Pancreas (tissue), 10 donors: ENCODE results near the gene BFAR. TPM values are rescaled to one million over a fixed set of nuclear protein-coding genes. Genes with fewer than 3 reads are reported as not detected.

Source experiments
- ATAC-seq, 4 donors: fragments of 200-7000 bp; cut with Tn5 transposase; one replicate each; pipeline versions ENCODE4 v1.8.0 to v1.9.1; 2020; ENCODE audit warnings: mild to moderate bottlenecking in 4 of 4, moderate library complexity in 4 of 4
- DNase-seq, 6 donors: peaks; one replicate each; pipeline ENCODE4 v3.0.0-alpha.2; 2020
- FAIRE-seq: peaks from 2 replicates; lab custom pipeline; 2012; peaks lifted over from hg19 to GRCh38; lab: Jason Lieb, UNC
- H3K27ac ChIP-seq, 4 donors: fragments of 200-600 bp; sonication (generic); 1 replicate in 3 of 4; 2 replicates in 1 of 4; pipeline versions ENCODE4 v1.5.0 to v1.8.0; 2020
- H3K27me3 ChIP-seq, 4 donors: fragments of 200-600 bp; one replicate each; pipeline ENCODE4 v1.8.0; 2021
- H3K36me3 ChIP-seq, 3 donors: fragments of 200-600 bp; sonication (generic) in 1 of 3; one replicate each; pipeline versions ENCODE4 v1.5.0 to v1.8.0; 2020 to 2021
- H3K4me1 ChIP-seq, 3 donors: fragments of 200-600 bp; one replicate each; pipeline ENCODE4 v1.8.0; 2021
- H3K4me3 ChIP-seq, 4 donors: fragments of 200-600 bp; sonication (generic) in 2 of 4; one replicate each; pipeline versions ENCODE4 v1.5.0 to v1.8.0; 2020 to 2021
- H3K9me3 ChIP-seq, 4 donors: fragments of 200-600 bp; one replicate each; pipeline ENCODE4 v1.8.0; 2021
- CTCF ChIP-seq, 4 donors: fragments of 200-600 bp; sonication (generic) in 3 of 4; IDR thresholded peaks; one replicate each; pipeline versions ENCODE4 v1.5.0 to v1.8.0; 2021; ENCODE audit warnings: antibody characterized with exemption in 4 of 4
- WGBS, 2 donors: extraction: QIAGEN DNeasy Blood & Tissue Kit; methylation state at CpG; one replicate each; pipeline ENCODE4 v1.1.7; 2013; 5-methylcytosine and 5-hydroxymethylcytosine counted together
- intact Hi-C, 3 donors: fragments of 100-400 bp; cut with DNase I; formaldehyde crosslinking; loops; one replicate each; pipeline versions ENCODE4 v1.11.1 to v1.14.2; 2022
- polyA plus RNA-seq, 2 donors: library from polyadenylated mRNA; stranded (reverse); fragments of 200-250 nt; gene quantifications; one replicate each; pipeline ENCODE4 v1.2.3, GENCODE V29; 2013
- total RNA-seq, 6 donors: library from RNA; stranded (reverse); fragmentation: NEBNext Ultra II Directional in 4 of 6; extraction: Animal tissue kit (Norgen Biotek cat#: 25700) in 4 of 6; gene quantifications; one replicate each; pipeline versions ENCODE4 v1.2.1 to v1.2.4, GENCODE V29; 2021 to 2023
- donor health status: healthy with polysubstance abuse.
- donor health status: DM: no; HTN: no; CAD: no; lungs with moderate emphysema.
- donor health status: DM: no; HTN: no; CAD: no.
- donor health status: control.
- donor health status: control.
- donor health status: Bipolar disorder and iron deficiency.
- donor health status: DM: yes; HTN: yes; CAD: no.
- donor health status: DM: no; HTN: no; CAD: no.
- donor health status: DM: no; HTN: no; CAD: no.
- donor health status: DM: yes; HTN: yes; CAD: no.

The BFAR gene
- total and polyA plus RNA-seq, 8 donors, result 26.6 to 55.6 (median 39.6) TPM

DNA sequence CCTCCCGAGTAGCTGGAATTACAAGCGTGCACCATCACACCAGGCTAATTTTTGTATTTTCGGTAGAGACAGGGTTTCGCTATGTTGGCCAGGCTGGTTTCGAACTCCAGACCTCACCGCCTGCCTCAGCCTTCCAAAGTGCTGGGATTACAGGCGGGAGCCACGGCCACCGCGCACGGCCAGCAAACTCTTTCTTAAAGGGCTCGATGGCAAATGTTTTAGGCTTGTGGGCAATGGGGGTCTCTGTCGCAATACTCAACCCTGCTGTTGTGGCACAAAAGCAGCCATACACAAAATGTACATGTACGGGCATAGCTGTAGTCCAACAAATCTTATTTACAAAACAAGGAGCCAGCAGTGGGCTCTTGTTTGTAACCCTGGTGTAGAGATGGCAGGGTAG is 21.1 kb upstream of the BFAR start:
- 97% methylated on average over 14 of the region's 14 CpGs for WGBS, 2 donors
- FAIRE-seq, result no peak

GRCh38 chr16:14613991-14614390 is 18.8 kb upstream of the BFAR start:
- no peak overlapping the region for H3K27ac ChIP-seq
- WGBS, 2 donors, result 97 to 98% methylated on average over 4 of the region's 4 CpGs
- TF ChIP-seq CTCF (IDR thresholded peaks at IDR 0.05), result no peak
- H3K9me3 ChIP-seq, result no peaks in the 10 kb centered on the region
- ATAC-seq (no peak), DNase-seq (no peak), FAIRE-seq (no peak)
- no peak overlapping the region for H3K4me3 ChIP-seq
- intact Hi-C loops, result no loop called here
- H3K27me3 ChIP-seq, result no peaks in the 10 kb centered on the region
- peaks cover 0 to 35% (median 10%) of the 10 kb centered on the region in 3 donors for H3K36me3 ChIP-seq
- H3K4me1 ChIP-seq, result peaks cover 0 to 4% (median 0%) of the 10 kb centered on the region in 3 donors

More for the DNA sequence above, 21.1 kb upstream of the BFAR start:
- Histone ChIP-seq H3K36me3 (peaks cover 0 to 48% (median 9%) of the 10 kb centered on the region in 3 donors), H3K27ac (no peak overlapping the region), H3K27me3 (no peaks in the 10 kb centered on the region), H3K4me3 (no peak overlapping the region), H3K4me1 (peaks cover 0 to 6% (median 5%) of the 10 kb centered on the region in 3 donors), H3K9me3 (no peaks in the 10 kb centered on the region)
- no peak for TF ChIP-seq CTCF (IDR thresholded peaks at IDR 0.05)
- ATAC-seq, result no peak
- DNase-seq, result no peak
- intact Hi-C loops, result no loop called here

GRCh38 chr16:14616280-14616679 is 16.5 kb upstream of the BFAR start:
- no peak overlapping the region for H3K4me3 ChIP-seq
- no peaks in the 10 kb centered on the region for H3K27me3 ChIP-seq
- no peak for FAIRE-seq
- H3K27ac ChIP-seq, result no peak overlapping the region
- H3K36me3 ChIP-seq, result peaks cover 0 to 33% (median 6%) of the 10 kb centered on the region in 3 donors
- no peak for DNase-seq
- WGBS, 2 donors, result 90 to 93% methylated on average over 4 of the region's 4 CpGs
- TF ChIP-seq CTCF (IDR thresholded peaks at IDR 0.05), result no peak
- intact Hi-C loops, result no loop called here
- ATAC-seq, result no peak
- no peaks in the 10 kb centered on the region for H3K4me1 ChIP-seq
- H3K9me3 ChIP-seq, result no peaks in the 10 kb centered on the region

DNA sequence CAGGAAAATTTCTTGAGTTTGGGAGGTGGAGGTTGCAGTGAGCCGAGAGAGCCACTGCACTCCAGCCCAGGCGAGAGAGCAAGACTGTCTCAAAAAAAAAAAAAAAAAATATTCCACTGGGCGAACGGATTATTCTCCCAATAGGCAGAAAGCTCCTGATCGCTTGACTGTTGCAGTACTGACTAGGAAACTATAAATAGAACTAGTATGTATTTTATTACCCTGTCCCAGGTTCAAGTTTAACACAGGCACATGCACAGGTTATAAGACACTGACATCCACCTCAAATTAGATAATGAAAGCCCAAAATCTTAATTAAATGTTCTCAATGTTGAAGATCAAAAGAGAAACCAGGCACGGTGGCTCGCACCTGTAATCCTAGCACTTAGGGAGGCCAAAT is 14.2 kb upstream of the BFAR start:
- 81 to 96% methylated on average over 7 of the region's 7 CpGs for WGBS, 2 donors
- H3K4me1 ChIP-seq, result no peaks in the 10 kb centered on the region
- DNase-seq (no peak), FAIRE-seq (no peak), ATAC-seq (no peak)
- TF ChIP-seq CTCF (IDR thresholded peaks at IDR 0.05), result no peak
- H3K27me3 ChIP-seq, result no peaks in the 10 kb centered on the region
- H3K36me3 ChIP-seq, result peaks cover 3 to 48% (median 6%) of the 10 kb centered on the region in 3 donors
- intact Hi-C loops, result no loop called here
- no peak overlapping the region for H3K4me3 ChIP-seq
- H3K27ac ChIP-seq, result no peak overlapping the region
- H3K9me3 ChIP-seq, result no peaks in the 10 kb centered on the region

GRCh38 chr16:14627078-14627477 is 5.7 kb upstream of the BFAR start:
- ATAC-seq, result no peak
- no peak for TF ChIP-seq CTCF (IDR thresholded peaks at IDR 0.05)
- H3K4me3 ChIP-seq, result no peak overlapping the region
- WGBS, 2 donors, result 84 to 91% methylated on average over 4 of the region's 4 CpGs
- H3K27me3 ChIP-seq, result no peaks in the 10 kb centered on the region
- no peaks in the 10 kb centered on the region for H3K9me3 ChIP-seq
- no peak for DNase-seq
- intact Hi-C loops, result no loop called here
- peaks cover 0 to 22% (median 3%) of the 10 kb centered on the region in 3 donors for H3K36me3 ChIP-seq
- H3K27ac ChIP-seq, result no peak overlapping the region
- peaks cover 4 to 10% (median 6%) of the 10 kb centered on the region in 3 donors for H3K4me1 ChIP-seq
- FAIRE-seq, result no peak
